ENCODE data around the gene VRK2.

The VRK2 gene

GRCh38 chr2:58046585-58047372 lies at the start of gene VRK2:
Gene VRK2 (plus strand): TSS chr2:58046806. CDS start chr2:58048832, 2,026 bp downstream.
- DNase-seq = peak; percentile 86

GRCh38 chr2:58006256-58006951 lies 40.2 kb upstream of the VRK2 start:
- no peak for DNase-seq

- no peak for DNase-seq
Measured at GRCh38 chr2:58006952-58007284, 39.7 kb upstream of the VRK2 start.

- DNase-seq = no peak
Measured at GRCh38 chr2:58010599-58010998, 36.0 kb upstream of the VRK2 start.

GRCh38 chr2:58019229-58019628 lies 27.4 kb upstream of the VRK2 start:
- DNase-seq = no peak

GRCh38 chr2:58025150-58025933 lies 21.3 kb upstream of the VRK2 start:
- no peak for DNase-seq

- DNase-seq = no peak
Measured at GRCh38 chr2:58027029-58027428, 19.6 kb upstream of the VRK2 start.

GRCh38 chr2:58030771-58031170 lies 15.8 kb upstream of the VRK2 start:
- no peak for DNase-seq

GRCh38 chr2:58032016-58032763 lies 14.4 kb upstream of the VRK2 start:
- no peak for DNase-seq

- no peak for DNase-seq
Measured at GRCh38 chr2:58032764-58033080, 13.9 kb upstream of the VRK2 start.

GRCh38 chr2:58033530-58033929 lies 13.1 kb upstream of the VRK2 start:
- no peak for DNase-seq

- no peak for DNase-seq
Measured at GRCh38 chr2:58035352-58035751, 11.3 kb upstream of the VRK2 start.

- DNase-seq = no peak
Measured at GRCh38 chr2:58039170-58039611, 7.4 kb upstream of the VRK2 start.

- DNase-seq = peak; percentile 58
Measured at GRCh38 chr2:58042486-58042970, 4.1 kb upstream of the VRK2 start.

GRCh38 chr2:58044145-58044544 lies 2.5 kb upstream of the VRK2 start:
- DNase-seq = no peak

- DNase-seq = no peak
Measured at GRCh38 chr2:58045580-58046334, 849 bp upstream of the VRK2 start.

GRCh38 chr2:58046335-58046584 lies 346 bp upstream of the VRK2 start:
- DNase-seq = peak; percentile 78

- DNase-seq = no peak
Measured at GRCh38 chr2:58047373-58047935, 848 bp downstream of the VRK2 start.

GRCh38 chr2:58047961-58048360 lies 1.4 kb downstream of the VRK2 start:
- no peak for DNase-seq

GRCh38 chr2:58051445-58051844 lies 4.8 kb downstream of the VRK2 start:
- no peak for DNase-seq

GRCh38 chr2:58052978-58053377 lies 6.4 kb downstream of the VRK2 start:
- no peak for DNase-seq

GRCh38 chr2:58054264-58054663 lies 7.7 kb downstream of the VRK2 start:
- DNase-seq = no peak

All from NCI-H2081 treated with DMSO at 0.1 percent for 48 hours (cell line).